HG03354 (cell line): ENCODE results near the gene PARVG.
"Not testable (repeated sequence)": the region's sequence is repeated elsewhere in the genome, so short reads cannot be mapped to it uniquely, and the experiment has no call there.

Source experiments
- ATAC-seq: cut with Tn5 transposase; IDR thresholded peaks from one replicate; pipeline ENCODE4 v1.9.1; 2021; ENCODE audit warnings: mild to moderate bottlenecking; ENCODE audit not compliant: unreplicated experiment, poor library complexity, severe bottlenecking

The PARVG gene

GRCh38 chr22:44229331-44229730 lies 48.6 kb downstream of the PARVG start:
- ATAC-seq: no peak

GRCh38 chr22:44229809-44230208 lies 49.1 kb downstream of the PARVG start:
- ATAC-seq: no peak

- ATAC-seq: no peak
Observed at GRCh38 chr22:44231233-44231632, 50.5 kb downstream of the PARVG start.

- ATAC-seq: not testable (repeated sequence)
Observed at GRCh38 chr22:44234372-44234771, 53.6 kb downstream of the PARVG start.

- no peak for ATAC-seq
Observed at GRCh38 chr22:44237290-44237689, 56.6 kb downstream of the PARVG start.

GRCh38 chr22:44241121-44241520 lies 60.4 kb downstream of the PARVG start:
- not testable (repeated sequence) for ATAC-seq

DNA sequence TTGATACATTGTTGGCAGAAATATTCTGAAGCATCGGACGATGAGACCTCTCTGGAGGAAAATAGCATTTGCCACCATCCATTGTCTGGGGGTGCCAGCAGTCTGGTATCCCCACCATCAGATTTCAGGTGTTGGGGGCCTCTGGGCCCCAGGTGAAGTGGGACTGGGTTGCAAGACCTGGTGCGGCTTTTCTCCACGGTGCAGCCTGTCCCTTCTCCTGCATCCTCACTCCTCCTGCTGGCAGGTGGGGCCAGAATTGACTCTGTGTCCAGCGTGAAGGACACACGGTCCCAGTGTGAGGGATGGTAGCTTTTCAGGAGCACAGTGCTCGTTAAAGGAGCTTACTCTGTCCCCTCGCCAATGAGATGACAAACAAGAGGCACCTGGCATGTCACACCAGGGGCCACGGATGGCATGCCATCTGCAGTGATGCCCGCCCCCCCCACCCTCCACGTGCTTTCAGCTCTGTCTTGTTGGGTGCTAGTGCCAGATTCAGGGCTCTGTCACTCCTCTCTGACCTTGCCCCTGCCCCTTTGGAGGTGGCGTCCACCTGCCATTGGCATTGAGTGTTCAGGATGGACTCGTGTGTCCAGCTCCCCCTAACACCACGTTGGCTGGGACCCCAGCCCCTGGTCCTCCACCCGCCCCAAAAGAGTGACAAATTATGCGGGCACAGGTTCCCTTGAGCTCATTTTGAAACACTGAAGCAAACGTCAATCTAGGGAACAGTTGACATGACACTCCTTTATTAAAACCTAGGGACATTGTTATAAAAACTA lies 62.4 kb downstream of the PARVG start:
- ATAC-seq: no peak

- no peak for ATAC-seq
Observed at GRCh38 chr22:44243761-44244160, 63.0 kb downstream of the PARVG start.

DNA sequence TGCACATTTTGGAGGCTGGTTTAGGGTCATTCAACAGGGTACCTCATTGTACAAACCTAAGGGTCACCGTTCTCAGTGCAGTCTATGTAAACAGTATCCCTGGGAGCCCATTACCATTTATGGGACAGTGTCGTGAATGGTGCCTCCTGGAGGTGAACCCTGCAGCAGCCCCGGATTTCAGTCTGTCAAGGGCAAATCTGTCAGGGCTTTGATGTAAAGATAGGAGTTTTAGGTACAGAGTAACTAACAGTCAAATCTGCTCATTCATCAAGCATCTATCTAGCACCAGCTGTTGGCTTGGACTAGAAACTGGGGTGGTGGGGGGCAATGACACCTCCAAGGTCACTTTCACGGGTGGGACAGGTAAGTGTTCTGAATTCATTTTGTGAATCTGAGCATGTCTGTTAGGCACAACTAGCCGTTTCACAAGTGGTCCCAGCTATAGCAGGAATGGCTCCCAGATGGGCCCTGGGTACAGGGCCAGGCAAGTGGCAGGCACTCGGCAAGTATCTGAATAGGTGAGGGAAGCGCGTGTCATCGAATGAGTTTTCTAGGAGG lies 63.6 kb downstream of the PARVG start:
- no peak for ATAC-seq

DNA sequence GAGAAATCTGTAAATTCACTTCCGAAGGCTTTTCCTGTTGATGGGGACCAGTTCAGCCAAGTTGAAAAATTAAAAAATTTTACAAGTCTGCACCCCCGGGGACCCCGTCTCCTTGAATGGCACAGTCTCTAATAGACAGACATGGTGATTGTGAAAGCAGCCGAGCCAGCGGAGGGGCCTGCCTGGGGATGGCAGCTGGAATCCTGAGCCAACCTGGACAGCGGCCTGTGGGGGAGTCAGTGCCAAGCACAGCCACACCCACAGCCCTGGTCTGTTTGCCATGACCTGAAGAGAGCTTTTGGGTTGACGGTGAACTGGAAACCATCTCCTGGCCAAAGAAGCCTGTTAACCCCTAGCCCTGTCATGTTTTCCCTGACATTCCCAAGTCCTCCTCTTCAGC lies 64.7 kb downstream of the PARVG start:
- ATAC-seq: no peak

DNA sequence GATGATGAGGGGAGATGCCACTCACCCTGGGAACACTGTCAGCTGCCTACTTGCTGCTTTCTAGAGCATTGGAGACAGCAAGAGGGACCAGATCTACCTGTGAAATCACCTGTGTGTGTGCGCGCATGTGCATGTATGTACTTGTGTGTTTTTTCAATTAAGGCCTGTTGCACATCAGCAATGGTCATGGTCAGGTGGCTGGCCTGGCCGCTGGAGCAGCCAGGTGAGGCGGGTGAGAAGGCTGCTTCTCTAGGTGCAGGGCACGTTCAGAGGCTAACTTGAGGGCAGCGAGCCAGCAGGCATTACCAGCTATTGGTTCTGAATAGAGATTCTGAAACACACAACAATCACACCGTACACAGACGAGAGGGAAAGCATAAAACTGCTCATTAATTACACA lies 65.1 kb downstream of the PARVG start:
- ATAC-seq: no peak

DNA sequence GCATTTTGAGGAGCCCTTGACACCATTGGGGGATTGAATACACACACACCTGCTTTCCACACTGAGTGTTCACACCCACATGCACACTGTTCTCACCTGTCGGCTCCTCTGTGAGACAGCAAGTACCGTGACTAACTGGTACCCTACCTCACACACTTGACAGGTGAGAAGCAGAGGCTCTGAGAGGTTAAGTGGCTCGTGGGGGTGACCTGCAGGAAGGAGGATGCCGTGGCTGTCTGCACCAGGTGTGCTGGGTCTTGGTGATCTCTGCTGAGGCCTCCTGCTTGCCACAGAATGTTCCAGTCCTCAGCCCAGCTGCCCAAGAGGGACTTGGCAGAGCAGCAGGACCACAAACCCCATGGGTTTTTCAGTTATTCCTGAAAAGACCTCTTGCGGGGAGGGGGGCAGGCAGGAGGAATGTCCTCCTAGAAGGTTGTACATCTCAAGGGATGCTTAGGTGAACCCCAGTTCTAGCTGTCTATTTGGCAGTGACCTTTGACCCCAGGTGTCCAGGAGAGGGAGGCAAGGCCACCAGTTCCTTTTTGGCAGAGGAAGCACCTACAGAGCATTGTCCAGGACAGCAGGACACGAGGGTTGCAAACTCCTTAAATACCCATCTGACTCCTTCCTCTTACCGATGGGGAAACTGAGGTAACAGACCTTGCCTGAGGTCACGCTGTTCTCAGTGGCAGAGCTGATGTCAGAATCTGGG lies 66.0 kb downstream of the PARVG start:
- ATAC-seq: no peak

- no peak for ATAC-seq
Observed at GRCh38 chr22:44247346-44247745, 66.6 kb downstream of the PARVG start.

DNA sequence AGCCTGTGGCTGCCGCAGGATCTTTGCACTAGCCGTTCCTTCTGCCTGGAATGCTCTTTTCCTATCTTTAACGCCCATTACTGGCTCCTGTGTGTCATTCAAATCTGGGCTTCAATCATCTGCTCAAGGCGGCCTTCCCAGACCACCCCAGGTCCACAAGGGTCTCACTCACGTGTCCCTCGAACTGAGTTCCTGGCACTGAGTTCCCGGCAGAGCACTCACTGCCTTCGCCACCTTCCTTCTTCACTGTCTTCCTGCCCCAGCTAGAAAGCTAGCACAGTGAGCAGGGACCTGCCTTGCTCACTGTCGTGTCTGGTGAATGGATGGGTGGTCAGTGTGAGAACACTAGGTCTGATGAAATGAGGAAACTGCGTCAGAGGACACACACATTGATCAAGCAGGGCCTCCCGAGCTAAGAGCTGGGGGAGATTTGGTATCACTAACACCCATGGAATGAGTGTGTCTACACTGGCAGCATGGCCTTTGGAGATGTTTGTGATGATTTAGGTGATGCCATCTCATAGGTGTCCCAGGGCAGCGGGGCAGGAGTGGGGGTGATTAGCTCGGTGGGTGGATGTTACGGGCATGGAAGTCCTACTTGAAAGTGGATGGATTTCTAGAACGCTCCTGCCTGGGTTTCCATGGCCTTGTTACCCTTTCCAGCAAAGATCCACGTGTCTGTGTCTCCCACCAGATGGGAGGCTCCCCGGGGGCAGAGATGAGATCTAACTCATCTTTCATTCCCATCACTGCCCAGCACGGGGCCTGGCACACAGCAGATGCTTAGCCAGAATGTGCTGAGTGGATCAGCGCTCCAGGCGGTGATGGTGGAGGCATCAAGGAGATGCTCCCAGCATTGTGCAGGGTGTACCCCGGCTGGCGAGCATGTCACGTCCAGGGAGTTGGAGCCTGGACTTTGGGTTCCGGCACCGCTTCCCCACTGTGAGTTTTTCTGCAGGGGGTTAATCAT lies 67.5 kb downstream of the PARVG start:
- ATAC-seq: no peak

DNA sequence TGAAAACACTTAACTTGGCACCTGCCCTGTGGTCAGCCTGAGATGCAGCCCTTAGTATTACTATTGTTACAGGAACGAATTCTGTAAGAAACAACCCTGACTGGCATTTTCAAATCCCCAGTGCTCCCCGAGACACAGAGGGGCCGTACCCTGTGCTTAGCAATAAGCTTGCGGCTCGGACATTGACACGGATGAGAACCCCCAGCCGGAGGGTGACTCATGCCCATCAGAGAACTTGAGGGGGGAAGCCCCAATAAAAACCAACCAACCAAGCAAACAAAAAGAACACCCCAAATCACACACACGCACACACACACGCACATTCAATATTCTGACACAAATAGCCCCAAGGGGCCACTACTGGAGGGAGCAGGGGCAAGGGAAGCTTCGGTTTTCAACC lies 68.2 kb downstream of the PARVG start:
- no peak for ATAC-seq

DNA sequence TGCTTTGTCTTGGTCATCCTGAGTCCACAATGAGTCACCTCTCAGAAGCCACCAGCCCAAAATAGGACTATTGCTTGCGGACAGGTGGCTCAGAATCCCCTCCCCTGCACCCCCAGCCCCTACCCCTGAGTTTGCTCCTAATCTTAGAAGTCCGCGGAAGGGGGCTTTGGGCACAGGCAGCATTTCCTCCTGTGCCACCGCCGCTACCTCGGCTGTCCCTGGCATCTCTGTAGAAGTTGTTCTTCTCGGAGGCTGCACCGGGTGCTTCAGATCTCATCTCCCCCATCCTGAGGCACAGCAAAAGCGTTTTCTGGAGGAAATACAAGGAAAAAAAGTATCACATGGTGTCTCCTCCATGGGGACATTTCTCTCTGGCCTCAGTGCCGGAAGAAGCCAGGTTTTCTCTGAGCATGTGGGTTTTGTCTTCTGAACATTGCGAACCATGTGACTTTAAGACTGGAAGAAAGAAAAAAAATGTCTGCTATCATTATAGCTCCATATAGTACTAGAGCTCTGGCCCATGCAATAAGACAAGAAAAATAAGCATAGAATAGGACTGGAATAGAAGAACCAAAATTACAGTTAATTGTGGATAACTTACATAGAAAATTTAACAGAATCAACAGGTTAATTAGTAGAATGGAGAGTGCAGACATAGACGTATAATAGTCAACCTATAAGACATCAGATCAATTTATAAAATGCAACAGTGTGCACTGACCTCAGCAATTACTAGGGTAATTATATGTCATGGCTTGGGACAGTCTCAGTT lies 68.8 kb downstream of the PARVG start:
- no peak for ATAC-seq

DNA sequence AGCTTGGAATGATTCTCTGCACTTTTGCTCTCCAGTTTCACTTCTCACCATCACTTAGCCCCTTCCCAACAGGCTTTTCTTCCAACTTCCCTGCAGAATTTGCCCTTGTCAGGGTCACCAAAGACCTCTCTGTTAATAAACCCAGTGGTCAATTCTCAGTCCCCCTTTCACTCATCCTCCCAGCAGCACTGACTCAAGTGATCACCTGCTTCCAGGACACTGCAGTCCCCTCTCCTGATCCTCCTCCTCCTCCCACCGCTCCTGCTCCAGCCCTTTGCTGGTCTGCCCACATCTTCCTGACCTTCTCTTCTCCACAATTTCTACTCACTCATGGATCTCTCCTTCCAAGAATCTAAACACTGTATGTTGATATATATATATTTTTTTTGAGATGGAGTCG lies 74.1 kb downstream of the PARVG start:
- no peak for ATAC-seq

GRCh38 chr22:44256085-44256484 lies 75.4 kb downstream of the PARVG start:
- no peak for ATAC-seq
